Thoracic aorta (tissue), 2 donors: ENCODE data around the gene HEPACAM2. TPM values are rescaled to one million over a fixed set of nuclear protein-coding genes. Genes with fewer than 3 reads are reported as not detected.

Experiments used
- ATAC-seq: fragments of 150-250 bp; one replicate; pipeline ENCODE4 v1.8.0; 2017; ENCODE audit warnings: low read depth; ENCODE audit not compliant: insufficient number of reproducible peaks, low FRiP score
- DNase-seq: peaks from one replicate; pipeline ENCODE4 v3.0.0-alpha.2; 2020; ENCODE audit warnings: low spot score
- H3K27ac ChIP-seq, 2 donors: fragments of 200-600 bp; sonication (generic); 1 replicate in 1 of 2; 2 replicates in 1 of 2; pipeline ENCODE4 v1.5.1; 2016; ENCODE audit warnings: mild to moderate bottlenecking in 2 of 2, moderate library complexity in 2 of 2
- H3K27me3 ChIP-seq: fragments of 200-600 bp; sonication (generic); replicated peaks from 2 replicates; pipeline ENCODE4 v1.6.0; 2016; ENCODE audit warnings: mild to moderate bottlenecking; ENCODE audit not compliant: insufficient read depth
- H3K36me3 ChIP-seq: fragments of 200-600 bp; sonication (generic); one replicate; pipeline ENCODE4 v1.5.1; 2016
- H3K4me1 ChIP-seq, 2 donors: fragments of 200-600 bp; sonication (generic); 1 replicate in 1 of 2; 2 replicates in 1 of 2; pipeline versions ENCODE4 v1.5.1 to v1.6.0; 2016; ENCODE audit warnings: low read depth in 2 of 2, mild to moderate bottlenecking in 1 of 2; ENCODE audit not compliant: control insufficient read depth in 1 of 2
- H3K4me3 ChIP-seq: fragments of 200-600 bp; sonication (generic); 2 replicates; pipeline ENCODE4 v1.5.1; 2016; ENCODE audit warnings: mild to moderate bottlenecking
- H3K9me3 ChIP-seq: fragments of 200-600 bp; sonication (generic); 2 replicates; pipeline ENCODE4 v1.5.1; 2016
- CTCF ChIP-seq: fragments of 200-600 bp; sonication (generic); IDR thresholded peaks from one replicate; pipeline ENCODE4 v1.5.1; 2019; ENCODE audit warnings: antibody characterized with exemption
- total RNA-seq, 2 donors: library from RNA; depleted of rRNA; stranded (reverse); fragments of >200 nt; gene quantifications; one replicate each; pipeline versions ENCODE4 v1.1.0 to v1.2.3, GENCODE V29; 2016

The HEPACAM2 gene
- total RNA-seq, 2 donors from 2014 or later: not detected

GRCh38 chr7:93164766-93165165 lies 61.5 kb downstream of the HEPACAM2 start:
- Histone ChIP-seq H3K4me1 (no peaks in the 10 kb centered on the region), H3K27ac (no peak overlapping the region), H3K27me3 (no peaks in the 10 kb centered on the region), H3K4me3 (no peak overlapping the region), H3K36me3 (no peaks in the 10 kb centered on the region), H3K9me3 (no peaks in the 10 kb centered on the region)
- DNase-seq (no peak), ATAC-seq (no peak)
- no peak for TF ChIP-seq CTCF

- no peaks in the 10 kb centered on the region for H3K36me3 ChIP-seq
- H3K27ac ChIP-seq: no peak overlapping the region
- no peaks in the 10 kb centered on the region for H3K27me3 ChIP-seq
- no peak overlapping the region for H3K4me3 ChIP-seq
- no peak for DNase-seq
- no peaks in the 10 kb centered on the region for H3K9me3 ChIP-seq
- no peaks in the 10 kb centered on the region for H3K4me1 ChIP-seq
- ATAC-seq: no peak
- no peak for TF ChIP-seq CTCF
These were observed 65.0 kb downstream of the HEPACAM2 start for GRCh38 chr7:93161181-93161762.

GRCh38 chr7:93160410-93160809 lies 65.9 kb downstream of the HEPACAM2 start:
- Histone ChIP-seq H3K36me3 (no peaks in the 10 kb centered on the region), H3K27me3 (no peaks in the 10 kb centered on the region), H3K4me3 (no peak overlapping the region), H3K9me3 (no peaks in the 10 kb centered on the region), H3K4me1 (no peaks in the 10 kb centered on the region), H3K27ac (no peak overlapping the region)
- no peak for TF ChIP-seq CTCF
- ATAC-seq (no peak), DNase-seq (no peak)

GRCh38 chr7:93159490-93159889 lies 66.8 kb downstream of the HEPACAM2 start:
- Histone ChIP-seq H3K36me3 (no peaks in the 10 kb centered on the region), H3K27me3 (no peaks in the 10 kb centered on the region), H3K4me1 (no peaks in the 10 kb centered on the region), H3K27ac (no peak overlapping the region), H3K9me3 (no peaks in the 10 kb centered on the region), H3K4me3 (no peak overlapping the region)
- no peak for TF ChIP-seq CTCF
- DNase-seq (no peak), ATAC-seq (no peak)

GRCh38 chr7:93156884-93157283 lies 69.4 kb downstream of the HEPACAM2 start:
- H3K27ac ChIP-seq: no peak overlapping the region
- H3K4me3 ChIP-seq: no peak overlapping the region
- H3K4me1 ChIP-seq: no peaks in the 10 kb centered on the region
- no peak for DNase-seq
- ATAC-seq: no peak
- TF ChIP-seq CTCF: no peak
- H3K27me3 ChIP-seq: no peaks in the 10 kb centered on the region
- no peaks in the 10 kb centered on the region for H3K36me3 ChIP-seq
- no peaks in the 10 kb centered on the region for H3K9me3 ChIP-seq
